ENCODE results near the gene CRIM1. TPM values are rescaled to one million over a fixed set of nuclear protein-coding genes. Genes with fewer than 3 reads are reported as not detected.

CRIM1 gene
- total RNA-seq, 1 experiment from 2014 or later = 27.6 TPM

- Mint-ChIP-seq H3K27ac (no peak overlapping the region), H3K4me3 (peak overlapping the region in 1 of 2 experiments; percentile 99; a peak in 1 of 5 replicates), H3K4me1 (peaks cover 67 to 76% of the 10 kb centered on the region in 2 experiments), H3K36me3 (ENCODE audit: insufficient read depth in 1 of 3, low read depth in 3 of 3) (no peaks in the 10 kb centered on the region; a peak in 2 of 7 replicates), H3K27me3 (ENCODE audit: low read depth) (peaks cover 10% of the 10 kb centered on the region), H3K9me3 (peaks cover 0 to 2% of the 10 kb centered on the region in 2 experiments; a peak in 2 of 5 replicates)
- peaks cover 3% of the 10 kb centered on the region; the same call in 1 of the 2 replicates for H3K27me3 ChIP-seq (ENCODE audit: insufficient read depth, low read length)
- H4K5ac ChIP-seq (ENCODE audit: insufficient read length, low read depth, low read length) = no peak overlapping the region
- no CpG with 5 or more reads among the region's 5 CpGs for WGBS (ENCODE audit: extremely low coverage, insufficient read length, low lambda C conversion rate)
- H4K8ac ChIP-seq (replicated peaks; ENCODE audit: insufficient read length, low read depth, low read length) = no peak overlapping the region
- no peak overlapping the region for H2BK120ac ChIP-seq (ENCODE audit: low read depth, low read length, poor library complexity, severe bottlenecking)
- H3K9me3 ChIP-seq (ENCODE audit: control insufficient read depth, low read depth, low read length) = no peaks in the 10 kb centered on the region
- H2AK5ac ChIP-seq (ENCODE audit: insufficient read length, low read length) = no peak overlapping the region
- H3K4me2 ChIP-seq (ENCODE audit: insufficient read depth, insufficient read length, low read length) = no peak overlapping the region
- no peak overlapping the region for H3K4ac ChIP-seq (ENCODE audit: low read depth, low read length)
- no peak overlapping the region for H3K14ac ChIP-seq (ENCODE audit: insufficient read depth, low read length)
- H4K20me1 ChIP-seq (ENCODE audit: control insufficient read depth, insufficient read depth, insufficient read length) = no peaks in the 10 kb centered on the region
- no peak overlapping the region for H4K91ac ChIP-seq (ENCODE audit: insufficient read length, low read depth, low read length)
- no peak overlapping the region for H2BK15ac ChIP-seq (ENCODE audit: low read depth, low read length)
- peaks cover 17% of the 10 kb centered on the region for H3K23me2 ChIP-seq (ENCODE audit: insufficient read length, low read depth, low read length, poor library complexity, severe bottlenecking)
- peak; percentile 43; the same call in 1 of the 3 replicates for TF ChIP-seq CTCF (conservative IDR thresholded peaks at IDR 0.05)
- no peak overlapping the region for H3K23ac ChIP-seq (ENCODE audit: insufficient read length, low read depth, low read length)
- H3K56ac ChIP-seq (ENCODE audit: insufficient read length, low read depth, low read length) = no peak overlapping the region
- H3K18ac ChIP-seq (ENCODE audit: insufficient read length, low read depth, low read length) = no peak overlapping the region
- no peak for DNase-seq
- no peak overlapping the region for H3T11ph ChIP-seq (ENCODE audit: low read length)
- no peaks in the 10 kb centered on the region for H3K79me1 ChIP-seq (ENCODE audit: insufficient read depth, low read depth, low read length, poor library complexity, severe bottlenecking)
- H3K4me1 ChIP-seq (ENCODE audit: insufficient read depth, low read length) = peaks cover 15% of the 10 kb centered on the region
- H3K79me2 ChIP-seq (ENCODE audit: insufficient read depth, low read length) = peaks cover 50% of the 10 kb centered on the region; the same call in 1 of the 2 replicates
- no peak overlapping the region for H3K9ac ChIP-seq (ENCODE audit: extremely low read depth, insufficient read length, low read length)
- no peak overlapping the region for H2BK20ac ChIP-seq (ENCODE audit: low read depth, low read length, poor library complexity, severe bottlenecking)
- H2BK12ac ChIP-seq (ENCODE audit: insufficient read length, low read depth, low read length) = no peak overlapping the region
- H3K27ac ChIP-seq (ENCODE audit: insufficient read length, low read depth, low read length) = no peak overlapping the region
- H2BK5ac ChIP-seq (ENCODE audit: insufficient read length, low read length) = no peak overlapping the region
- no peak overlapping the region for H2AFZ ChIP-seq (ENCODE audit: low read length)
Measured at GRCh38 chr2:36359067-36359466, 3.5 kb downstream of the CRIM1 start.
